Transverse colon (tissue), 4 donors: ENCODE results near the gene HDGFL2. TPM values are rescaled to one million over a fixed set of nuclear protein-coding genes. Genes with fewer than 3 reads are reported as not detected.

ENCODE experiments used
- DNase-seq: peaks from one replicate; pipeline ENCODE4 v3.0.0-alpha.2; 2019
- H3K27ac ChIP-seq, 4 donors: fragments of 200-600 bp; sonication (generic); 2 replicates each; pipeline ENCODE4 v1.5.1; 2016 to 2018; ENCODE audit warnings: inconsistent platforms in 4 of 4
- H3K27me3 ChIP-seq: fragments of 200-600 bp; sonication (generic); 2 replicates; pipeline ENCODE4 v1.5.1; 2017; ENCODE audit warnings: inconsistent platforms
- H3K36me3 ChIP-seq, 4 donors: fragments of 200-600 bp; sonication (generic); 2 replicates each; pipeline ENCODE4 v1.5.1; 2017 to 2019; ENCODE audit warnings: inconsistent platforms in 4 of 4
- H3K4me1 ChIP-seq, 4 donors: fragments of 200-600 bp; sonication (generic); 2 replicates each; pipeline ENCODE4 v1.5.1; 2017 to 2020; ENCODE audit warnings: inconsistent platforms in 4 of 4
- H3K4me3 ChIP-seq, 4 donors: fragments of 200-600 bp; sonication (generic); 1 replicate in 1 of 4; 2 replicates in 3 of 4; pipeline versions ENCODE4 v1.5.1 to v1.6.1; 2017 to 2019; ENCODE audit warnings: inconsistent platforms in 4 of 4
- H3K9me3 ChIP-seq, 2 donors: fragments of 200-600 bp; sonication (generic); 2 replicates each; pipeline ENCODE4 v1.5.1; 2017 to 2019; ENCODE audit warnings: inconsistent platforms in 2 of 2
- CTCF ChIP-seq, 5 experiments: fragments of 200-600 bp in 3 of 5; fragments of 450-650 bp in 2 of 5; sonication (generic) in 3 of 5; IDR thresholded peaks; 1 replicate in 2 of 5; 2 replicates in 3 of 5; pipeline ENCODE4 v1.5.1; 2016 to 2017; ENCODE audit warnings: antibody characterized with exemption in 5 of 5, inconsistent platforms in 3 of 5, mild to moderate bottlenecking in 2 of 5, moderate library complexity in 1 of 5
- EP300 ChIP-seq: sonication (generic); formaldehyde crosslinking; IDR thresholded peaks from one replicate; pipeline ENCODE4 v1.6.1; 2017; ENCODE audit warnings: antibody characterized with exemption, low read depth
- POLR2A ChIP-seq: fragments of 450-650 bp; IDR thresholded peaks from one replicate; pipeline ENCODE4 v1.6.1; 2016; ENCODE audit warnings: antibody characterized with exemption, mild to moderate bottlenecking, moderate library complexity
- POLR2AphosphoS5 ChIP-seq, 3 donors: sonication (generic); formaldehyde crosslinking; IDR thresholded peaks; one replicate each; pipeline ENCODE4 v1.6.1; 2016; ENCODE audit warnings: antibody characterized with exemption in 3 of 3
- WGBS, 2 donors: methylation state at CpG; one replicate each; pipeline ENCODE4 v1.1.5; 2018; ENCODE audit warnings: low coverage in 1 of 2; 5-methylcytosine and 5-hydroxymethylcytosine counted together
- in situ Hi-C, 4 donors: fragments of 200-750 bp; cut with MboI; loops; one replicate each; pipeline versions ENCODE4 v1.15.0 to v1.15.1; 2017; ENCODE audit warnings: low sequenced_read_pairs in 3 of 4, low pct_ligation_motif_present in 1 of 4, low pct_unique_long_range_greater_than_20kb in 1 of 4
- intact Hi-C: fragments of 100-400 bp; cut with DNase I; formaldehyde crosslinking; loops from one replicate; pipeline ENCODE4 v1.15.1; 2023; ENCODE audit warnings: low total_unique reads
- total RNA-seq, 4 donors: library from RNA; depleted of rRNA; stranded (reverse); fragments of >200 nt; gene quantifications; one replicate each; pipeline ENCODE4 v1.1.0, GENCODE V29; 2016

Gene HDGFL2
- total RNA-seq, 4 donors from 2014 or later = 30.0 to 98.4 (median 38.9) TPM

DNA sequence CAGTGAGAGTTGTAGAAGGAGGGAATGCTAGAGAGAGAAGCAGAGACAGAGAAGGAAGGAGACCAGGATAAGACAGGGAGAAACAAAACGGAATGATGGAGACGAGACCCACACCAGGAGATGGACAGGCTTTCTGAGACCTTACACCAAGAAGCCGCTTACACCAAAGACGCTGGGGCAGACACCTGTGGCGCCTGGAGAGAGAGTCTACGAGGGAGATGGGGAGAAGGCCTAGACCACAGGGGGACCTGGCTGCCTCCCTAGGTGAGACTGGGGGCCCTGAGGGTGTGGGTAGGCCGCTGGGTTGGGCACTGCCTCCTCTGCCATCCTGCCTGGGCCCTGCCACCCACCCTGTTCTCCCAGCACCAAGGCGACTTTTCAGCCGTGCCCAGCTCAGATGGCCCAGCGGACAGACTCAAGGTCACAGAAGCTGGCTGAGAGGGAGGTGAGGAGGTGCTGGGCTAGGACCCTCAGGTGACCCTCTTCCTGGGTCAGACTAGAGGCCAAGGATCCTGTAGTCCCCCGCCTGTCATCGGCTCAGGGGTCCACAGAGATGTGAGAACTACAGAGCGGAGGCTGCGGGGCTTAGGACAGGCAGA is 57.9 kb downstream of the HDGFL2 start:
- no peak for DNase-seq
- peaks cover 0 to 5% (median 2%) of the 10 kb centered on the region in 4 donors for H3K4me1 ChIP-seq
- TF ChIP-seq POLR2A = no peak
- no peak for TF ChIP-seq POLR2AphosphoS5 (IDR thresholded peaks at IDR 0.05)
- TF ChIP-seq CTCF (IDR thresholded peaks at IDR 0.05) = no peak
- TF ChIP-seq EP300 = no peak
- intact Hi-C loops = no loop called here
- no peak overlapping the region for H3K27ac ChIP-seq
- WGBS, 2 donors = 78 to 82% methylated on average over 4 to 14 of the region's 14 CpGs
- peaks cover 12% of the 10 kb centered on the region for H3K27me3 ChIP-seq
- H3K36me3 ChIP-seq = no peaks in the 10 kb centered on the region
- H3K4me3 ChIP-seq = no peak overlapping the region
- no peaks in the 10 kb centered on the region for H3K9me3 ChIP-seq
- in situ Hi-C loops = no loop called here

DNA sequence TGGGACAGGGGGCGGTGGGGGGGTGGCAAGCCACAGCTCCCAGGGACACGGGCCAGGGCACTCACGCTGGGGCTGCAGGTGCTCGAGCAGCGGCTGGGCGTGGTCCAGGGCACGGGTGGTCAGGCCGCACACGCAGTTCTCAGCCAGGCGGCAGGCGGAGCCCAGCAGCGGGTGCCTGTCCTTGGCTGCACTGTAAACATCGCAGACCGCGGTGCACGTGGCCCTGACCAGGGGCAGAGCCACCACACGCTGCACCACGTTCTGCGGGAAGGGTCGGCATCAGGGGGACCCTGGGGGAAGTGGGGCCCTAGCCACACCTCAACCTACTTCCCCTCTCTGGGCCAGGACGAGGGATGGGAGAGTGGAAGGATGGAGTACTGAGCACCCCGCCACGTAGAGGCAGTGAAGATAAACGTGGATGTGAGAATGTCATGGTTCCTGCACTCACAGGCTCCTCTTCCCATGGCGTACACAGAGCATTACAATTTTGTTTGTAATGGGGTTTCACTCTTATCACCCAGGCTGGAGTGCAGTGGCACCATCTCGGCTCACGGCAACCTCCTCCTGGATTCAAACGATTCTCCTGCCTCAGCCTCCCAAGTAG is 59.6 kb downstream of the HDGFL2 start:
- H3K36me3 ChIP-seq = no peaks in the 10 kb centered on the region
- intact Hi-C loops (no loop called here), in situ Hi-C loops (no loop called here)
- WGBS, 2 donors = 0 to 38% methylated on average over 1 to 28 of the region's 28 CpGs
- DNase-seq = no peak
- peaks cover 25% of the 10 kb centered on the region for H3K27me3 ChIP-seq
- H3K27ac ChIP-seq = no peak overlapping the region
- peaks cover 0 to 15% (median 11%) of the 10 kb centered on the region in 4 donors for H3K4me1 ChIP-seq
- H3K4me3 ChIP-seq = no peak overlapping the region
- no peak for TF ChIP-seq CTCF (IDR thresholded peaks at IDR 0.05)
- no peak for TF ChIP-seq EP300
- no peak for TF ChIP-seq POLR2A
- no peak for TF ChIP-seq POLR2AphosphoS5 (IDR thresholded peaks at IDR 0.05)
- no peaks in the 10 kb centered on the region for H3K9me3 ChIP-seq

- in situ Hi-C loops (no loop called here), intact Hi-C loops (no loop called here)
- no peak for TF ChIP-seq POLR2A
- TF ChIP-seq EP300 = no peak
- no peak for TF ChIP-seq POLR2AphosphoS5 (IDR thresholded peaks at IDR 0.05)
- TF ChIP-seq CTCF (IDR thresholded peaks at IDR 0.05) = no peak
- no peak overlapping the region for H3K4me3 ChIP-seq
- 71 to 80% methylated on average over 4 to 9 of the region's 9 CpGs for WGBS, 2 donors
- H3K4me1 ChIP-seq = peaks cover 0 to 15% (median 11%) of the 10 kb centered on the region in 4 donors
- no peaks in the 10 kb centered on the region for H3K36me3 ChIP-seq
- no peak for DNase-seq
- H3K27me3 ChIP-seq = peaks cover 25% of the 10 kb centered on the region
- H3K9me3 ChIP-seq = no peaks in the 10 kb centered on the region
- H3K27ac ChIP-seq = no peak overlapping the region
Measured at GRCh38 chr19:4533334-4533733, 61.2 kb downstream of the HDGFL2 start.

DNA sequence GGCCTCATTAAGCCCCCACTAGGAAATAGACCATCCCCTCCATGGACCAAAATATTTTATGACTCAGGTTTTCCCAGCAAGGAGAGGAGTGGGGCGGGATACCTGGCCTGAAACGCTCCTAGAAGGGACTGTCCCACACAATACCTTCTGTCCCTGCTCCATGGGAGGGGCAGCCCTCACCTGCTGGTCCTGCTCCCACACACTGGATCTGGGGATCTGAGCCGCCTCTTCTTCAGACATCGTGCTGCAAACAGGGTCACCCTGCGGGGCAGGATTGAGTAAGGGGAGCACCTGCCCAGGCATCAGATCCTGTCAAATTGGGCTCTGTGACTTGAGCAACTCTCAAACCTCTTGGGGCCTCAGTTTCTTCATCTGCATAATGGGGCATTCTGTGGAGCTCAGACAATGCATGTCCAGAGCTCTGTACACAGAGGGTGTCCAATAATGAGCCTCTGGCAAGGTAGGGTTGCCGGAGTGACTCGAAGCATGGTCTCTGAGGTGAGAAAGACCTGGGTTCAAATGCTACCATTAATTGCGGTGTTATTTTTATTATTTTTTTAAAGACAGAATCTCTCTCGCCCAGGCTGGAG is 61.8 kb downstream of the HDGFL2 start:
- Histone ChIP-seq H3K27ac (no peak overlapping the region), H3K27me3 (peaks cover 25% of the 10 kb centered on the region), H3K9me3 (no peaks in the 10 kb centered on the region), H3K4me3 (no peak overlapping the region), H3K4me1 (peaks cover 0 to 15% (median 11%) of the 10 kb centered on the region in 4 donors), H3K36me3 (no peaks in the 10 kb centered on the region)
- in situ Hi-C loops = no loop called here
- 74% methylated on average over 9 of the region's 9 CpGs; no CpG with 5 or more reads in 1 of the 2 donors for WGBS, 2 donors
- no peak for TF ChIP-seq EP300
- TF ChIP-seq POLR2A = no peak
- TF ChIP-seq POLR2AphosphoS5 (IDR thresholded peaks at IDR 0.05) = no peak
- no peak for TF ChIP-seq CTCF (IDR thresholded peaks at IDR 0.05)
- intact Hi-C loops = no loop called here
- DNase-seq = no peak
